Chondrocyte (in vitro differentiated cells): ENCODE data around the gene AMD1. TPM values are rescaled to one million over a fixed set of nuclear protein-coding genes. Genes with fewer than 3 reads are reported as not detected.

Experiments
- DNase-seq: peaks from one replicate; pipeline ENCODE4 v3.0.0; 2021; ENCODE audit warnings: mixed read lengths, low spot score
- H3K27ac Mint-ChIP-seq: one replicate; pipeline ENCODE4 v1.8.0; 2021; ENCODE audit warnings: mild to moderate bottlenecking, moderate library complexity, mixed read lengths; ENCODE audit not compliant: unreplicated experiment
- H3K27me3 Mint-ChIP-seq: 2 replicates; pipeline ENCODE4 v1.8.0; 2021; ENCODE audit warnings: low read depth, mixed read lengths
- H3K36me3 Mint-ChIP-seq: 2 replicates; pipeline ENCODE4 v1.8.0; 2021; ENCODE audit warnings: low read depth, mixed read lengths
- H3K4me1 Mint-ChIP-seq: 2 replicates; pipeline ENCODE4 v1.8.0; 2021; ENCODE audit warnings: low read depth, mild to moderate bottlenecking, mixed read lengths
- H3K4me3 Mint-ChIP-seq: one replicate; pipeline ENCODE4 v1.8.0; 2021; ENCODE audit warnings: mild to moderate bottlenecking, moderate library complexity, mixed read lengths; ENCODE audit not compliant: unreplicated experiment
- H3K9me3 Mint-ChIP-seq: 2 replicates; pipeline ENCODE4 v1.8.0; 2021; ENCODE audit warnings: low read depth, mixed read lengths
- CTCF ChIP-seq: fragments of 200-600 bp; sonication (generic); IDR thresholded peaks from 2 replicates; pipeline ENCODE4 v1.5.0; 2021; ENCODE audit warnings: antibody characterized with exemption, mild to moderate bottlenecking, moderate library complexity
- total RNA-seq: library from RNA; stranded (reverse); gene quantifications from 3 replicates; pipeline ENCODE4 v1.2.1, GENCODE V29; 2021

Gene AMD1
- total RNA-seq, 1 donor from 2014 or later, result 31.1 TPM

- Mint-ChIP-seq H3K27ac (peak overlapping the region; percentile 96), H3K4me1 (peaks cover 45% of the 10 kb centered on the region), H3K4me3 (peak overlapping the region; percentile 93), H3K27me3 (no peaks in the 10 kb centered on the region), H3K36me3 (no peaks in the 10 kb centered on the region), H3K9me3 (no peaks in the 10 kb centered on the region)
- no peak for TF ChIP-seq CTCF
- no peak for DNase-seq
Measured at GRCh38 chr6:110875548-110876169, 1.1 kb downstream of the AMD1 start.

- Mint-ChIP-seq H3K36me3 (no peaks in the 10 kb centered on the region), H3K4me1 (peaks cover 48% of the 10 kb centered on the region), H3K27me3 (no peaks in the 10 kb centered on the region), H3K9me3 (no peaks in the 10 kb centered on the region), H3K4me3 (peak overlapping the region; percentile 93), H3K27ac (peak overlapping the region; percentile 96)
- no peak for TF ChIP-seq CTCF
- no peak for DNase-seq
Measured at GRCh38 chr6:110876170-110876773, 1.7 kb downstream of the AMD1 start.

- no peak for TF ChIP-seq CTCF
- no peaks in the 10 kb centered on the region for H3K36me3 Mint-ChIP-seq
- DNase-seq, result no peak
- peak overlapping the region; percentile 93 for H3K4me3 Mint-ChIP-seq
- no peaks in the 10 kb centered on the region for H3K9me3 Mint-ChIP-seq
- H3K4me1 Mint-ChIP-seq, result peaks cover 54% of the 10 kb centered on the region
- no peaks in the 10 kb centered on the region for H3K27me3 Mint-ChIP-seq
- H3K27ac Mint-ChIP-seq, result peak overlapping the region; percentile 96
Measured at GRCh38 chr6:110876806-110877564, 2.4 kb downstream of the AMD1 start.

GRCh38 chr6:110877569-110877968 lies 3.0 kb downstream of the AMD1 start:
- Mint-ChIP-seq H3K4me3 (peak overlapping the region; percentile 93), H3K27ac (peak overlapping the region; percentile 96), H3K9me3 (no peaks in the 10 kb centered on the region), H3K4me1 (peaks cover 60% of the 10 kb centered on the region), H3K27me3 (no peaks in the 10 kb centered on the region), H3K36me3 (no peaks in the 10 kb centered on the region)
- no peak for TF ChIP-seq CTCF
- DNase-seq, result no peak

GRCh38 chr6:110878751-110879522 lies 4.4 kb downstream of the AMD1 start:
- Mint-ChIP-seq H3K4me3 (peak overlapping the region; percentile 33), H3K36me3 (no peaks in the 10 kb centered on the region), H3K4me1 (peaks cover 74% of the 10 kb centered on the region), H3K27me3 (no peaks in the 10 kb centered on the region), H3K27ac (peak overlapping the region; percentile 96), H3K9me3 (no peaks in the 10 kb centered on the region)
- peak; percentile 79 for TF ChIP-seq CTCF
- no peak for DNase-seq
